C4-2B (cell line): ENCODE data around the gene ANKRD52.

Experiments
- H3K27ac ChIP-seq: fragments of 450-650 bp; 2 replicates; pipeline ENCODE4 v1.5.1; 2017
- ZFX ChIP-seq: fragments of 450-650 bp; IDR thresholded peaks from 2 replicates; pipeline ENCODE4 v1.6.1; 2017
- TF ChIP-seq, protein P1 (sequence below): fragments of 450-650 bp; conservative IDR thresholded peaks from 2 replicates; pipeline ENCODE4 v1.5.1; 2017; ENCODE audit warnings: mild to moderate bottlenecking

ANKRD52 gene

GRCh38 chr12:56192582-56192981 is 65.6 kb downstream of the ANKRD52 start:
- TF ChIP-seq, protein P1, sequence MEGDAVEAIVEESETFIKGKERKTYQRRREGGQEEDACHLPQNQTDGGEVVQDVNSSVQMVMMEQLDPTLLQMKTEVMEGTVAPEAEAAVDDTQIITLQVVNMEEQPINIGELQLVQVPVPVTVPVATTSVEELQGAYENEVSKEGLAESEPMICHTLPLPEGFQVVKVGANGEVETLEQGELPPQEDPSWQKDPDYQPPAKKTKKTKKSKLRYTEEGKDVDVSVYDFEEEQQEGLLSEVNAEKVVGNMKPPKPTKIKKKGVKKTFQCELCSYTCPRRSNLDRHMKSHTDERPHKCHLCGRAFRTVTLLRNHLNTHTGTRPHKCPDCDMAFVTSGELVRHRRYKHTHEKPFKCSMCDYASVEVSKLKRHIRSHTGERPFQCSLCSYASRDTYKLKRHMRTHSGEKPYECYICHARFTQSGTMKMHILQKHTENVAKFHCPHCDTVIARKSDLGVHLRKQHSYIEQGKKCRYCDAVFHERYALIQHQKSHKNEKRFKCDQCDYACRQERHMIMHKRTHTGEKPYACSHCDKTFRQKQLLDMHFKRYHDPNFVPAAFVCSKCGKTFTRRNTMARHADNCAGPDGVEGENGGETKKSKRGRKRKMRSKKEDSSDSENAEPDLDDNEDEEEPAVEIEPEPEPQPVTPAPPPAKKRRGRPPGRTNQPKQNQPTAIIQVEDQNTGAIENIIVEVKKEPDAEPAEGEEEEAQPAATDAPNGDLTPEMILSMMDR: no peak
- no peak for TF ChIP-seq ZFX
- no peak overlapping the region for H3K27ac ChIP-seq

DNA sequence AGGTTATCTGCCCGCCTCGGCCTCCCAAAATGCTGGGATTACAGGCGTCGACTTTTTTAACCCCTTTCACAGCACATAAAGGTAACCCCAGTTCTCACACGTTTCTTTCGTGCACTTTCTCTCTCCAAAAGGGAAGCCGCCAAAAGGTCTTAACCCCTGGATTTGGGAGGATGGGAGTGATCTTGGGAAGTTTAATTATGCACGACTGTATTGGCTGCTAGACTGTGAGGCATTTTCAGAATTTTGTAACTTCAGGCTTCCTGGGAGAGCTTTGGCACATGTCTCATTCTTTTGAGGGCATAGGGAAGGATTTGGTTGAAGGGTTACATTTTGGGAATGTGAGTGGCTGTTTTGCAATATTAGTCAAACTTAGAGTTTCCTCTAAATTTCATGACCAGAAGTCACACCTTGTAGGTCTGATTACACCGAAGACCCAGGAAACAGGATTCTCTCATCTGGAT is 67.5 kb downstream of the ANKRD52 start:
- peak overlapping the region; percentile 84 for H3K27ac ChIP-seq

GRCh38 chr12:56189918-56190694 is 68.1 kb downstream of the ANKRD52 start:
- H3K27ac ChIP-seq: peak overlapping the region; percentile 84
- TF ChIP-seq, protein P1: 0 out of 2 replicates have a peak, but pooled peaks have one; percentile 55
- TF ChIP-seq ZFX: no peak

More for the DNA sequence above, 67.5 kb downstream of the ANKRD52 start:
- TF ChIP-seq, protein P1: no peak
- no peak for TF ChIP-seq ZFX

GRCh38 chr12:56189099-56189917 is 68.9 kb downstream of the ANKRD52 start, which contains the start of gene SMARCC2:
Gene SMARCC2, minus strand, starts transcription at chr12:56189483. Its CDS starts 22 bp downstream, at chr12:56189461.
- H3K27ac ChIP-seq: peak within 1 kb of the TSS; percentile 84
- TF ChIP-seq, protein P1: peak; percentile 100
- peak; percentile 63 for TF ChIP-seq ZFX

- peak overlapping the region; percentile 84 for H3K27ac ChIP-seq
- TF ChIP-seq, protein P1: no peak
- no peak for TF ChIP-seq ZFX
These were observed 69.4 kb downstream of the ANKRD52 start for GRCh38 chr12:56188778-56189098.

GRCh38 chr12:56188131-56188777 is 69.9 kb downstream of the ANKRD52 start:
- TF ChIP-seq, protein P1: no peak
- TF ChIP-seq ZFX: no peak
- H3K27ac ChIP-seq: peak overlapping the region; percentile 84
